Germinal center (tissue), 1 donor: ENCODE data around the gene DUOXA2.
"Not testable (repeated sequence)": the region's sequence is repeated elsewhere in the genome, so short reads cannot be mapped to it uniquely, and the experiment has no call there.

ENCODE experiments used
- DNase-seq: peaks from one replicate; pipeline ENCODE4 v3.0.0; 2012; ENCODE audit warnings: mixed read lengths, low spot score

Gene DUOXA2

DNA sequence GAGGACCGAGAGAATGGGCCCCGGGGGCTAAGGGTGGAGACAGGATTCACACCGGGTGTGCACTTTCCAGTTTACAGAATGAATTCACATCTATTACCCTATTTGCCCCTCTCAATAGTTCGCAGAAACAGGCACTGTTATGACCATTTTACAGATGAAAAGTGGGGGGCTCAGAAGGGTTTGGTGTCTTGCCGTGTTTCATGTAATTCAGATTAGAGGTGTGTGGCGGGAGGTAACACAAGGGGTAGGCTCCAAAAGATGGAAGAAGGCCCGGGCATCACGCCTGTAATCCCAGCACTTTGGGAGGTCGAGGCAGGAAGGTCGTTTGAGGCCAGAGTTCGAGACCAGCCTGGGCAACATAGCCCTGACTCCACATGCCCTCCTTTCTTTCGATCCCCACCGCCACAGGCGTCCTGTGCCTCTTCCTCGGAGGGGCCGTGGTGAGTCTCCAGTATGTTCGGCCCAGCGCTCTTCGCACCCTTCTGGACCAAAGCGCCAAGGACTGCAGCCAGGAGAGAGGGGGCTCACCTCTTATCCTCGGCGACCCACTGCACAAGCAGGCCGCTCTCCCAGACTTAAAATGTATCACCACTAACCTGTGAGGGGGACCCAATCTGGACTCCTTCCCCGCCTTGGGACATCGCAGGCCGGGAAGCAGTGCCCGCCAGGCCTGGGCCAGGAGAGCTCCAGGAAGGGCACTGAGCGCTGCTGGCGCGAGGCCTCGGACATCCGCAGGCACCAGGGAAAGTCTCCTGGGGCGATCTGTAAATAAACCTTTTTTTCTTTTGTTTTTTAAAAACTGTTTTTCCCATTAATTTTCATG is 3.4 kb downstream of the DUOXA2 start:
- no peak for DNase-seq

DNA sequence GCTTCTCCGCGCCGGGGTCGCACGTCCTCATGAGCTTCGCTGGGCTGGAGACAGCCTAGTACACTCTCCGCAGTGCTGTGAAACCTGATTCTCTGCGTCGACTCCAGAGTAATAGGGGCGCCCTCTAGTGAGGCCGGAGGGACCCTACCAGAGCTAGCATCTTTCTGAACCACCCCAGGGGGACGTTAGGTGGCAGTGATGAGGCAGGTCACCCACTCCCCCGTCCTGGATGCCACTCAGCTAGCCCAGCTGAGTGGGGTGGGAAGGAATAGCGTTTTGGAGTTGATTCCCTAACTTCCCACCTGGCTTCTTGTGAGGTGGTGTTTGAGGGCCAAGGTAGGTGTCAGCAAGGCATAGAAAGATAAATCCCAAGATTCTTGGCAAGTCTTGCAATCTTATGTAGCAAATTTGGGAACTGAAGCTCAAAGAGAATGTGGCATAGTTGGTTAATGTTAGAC is 4.0 kb downstream of the DUOXA2 start:
- DNase-seq, result peak; percentile 92

DNA sequence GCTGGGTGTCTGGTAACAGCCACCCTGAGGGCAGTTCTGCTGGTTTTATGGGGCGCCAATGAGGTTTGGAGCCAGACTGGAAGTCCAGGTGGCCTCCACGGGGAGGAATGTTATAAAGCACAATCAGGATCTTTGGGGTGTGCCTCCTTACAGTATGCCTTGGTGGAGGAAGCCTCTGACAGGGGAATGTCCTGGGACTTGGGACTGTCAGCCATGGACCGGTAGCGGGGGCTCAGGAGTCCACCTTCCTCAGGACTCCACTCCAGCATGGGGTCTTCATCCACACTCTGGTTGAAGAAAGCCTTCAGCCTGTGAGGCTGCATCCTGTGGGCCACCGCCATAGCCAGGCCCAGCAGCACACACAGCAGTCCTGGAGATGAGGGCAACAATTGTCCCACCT is 4.9 kb downstream of the DUOXA2 start:
- DNase-seq, result no peak

DNA sequence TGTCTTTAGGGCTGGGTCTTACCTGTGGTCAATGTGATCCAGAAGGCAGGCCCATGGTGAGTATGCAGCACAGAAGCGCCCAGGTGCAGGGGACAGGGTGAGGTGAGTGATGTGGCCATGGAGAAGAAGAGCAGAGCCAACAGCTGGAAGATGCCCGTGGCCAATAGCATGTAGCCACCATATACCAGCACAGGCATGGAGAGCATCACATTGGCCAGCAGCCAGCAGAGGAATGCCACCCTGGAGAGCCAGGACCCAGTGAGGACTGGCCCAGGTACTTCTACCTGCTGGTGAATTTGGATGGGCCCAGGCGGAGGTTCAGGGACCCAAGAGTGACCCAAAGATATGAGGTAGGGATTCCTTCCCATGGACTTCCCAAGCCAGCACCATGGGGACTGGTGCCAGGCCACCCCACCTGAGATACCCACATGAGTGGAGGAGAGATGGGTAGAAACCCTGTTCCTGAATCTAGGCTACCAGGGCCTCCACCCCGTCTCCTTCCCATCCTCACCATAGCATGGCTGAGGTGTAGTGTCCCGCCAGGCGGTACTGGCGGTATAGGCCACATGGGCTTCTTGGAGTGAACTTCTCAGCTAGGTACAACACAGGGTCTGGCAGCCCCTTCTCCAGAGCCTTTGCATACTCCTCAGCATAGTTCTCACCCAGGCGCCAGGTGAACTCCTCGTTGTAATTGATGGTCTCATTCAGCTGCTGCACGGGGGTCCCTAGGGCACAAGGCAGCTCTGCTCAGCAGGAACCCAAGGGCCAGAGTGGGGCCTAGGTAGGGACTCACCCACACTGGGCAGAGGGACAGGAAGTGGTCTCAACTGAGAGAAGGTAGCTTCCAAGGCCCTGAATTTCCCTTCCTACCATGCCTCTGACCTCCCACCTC is 6.2 kb downstream of the DUOXA2 start:
- no peak for DNase-seq

DNA sequence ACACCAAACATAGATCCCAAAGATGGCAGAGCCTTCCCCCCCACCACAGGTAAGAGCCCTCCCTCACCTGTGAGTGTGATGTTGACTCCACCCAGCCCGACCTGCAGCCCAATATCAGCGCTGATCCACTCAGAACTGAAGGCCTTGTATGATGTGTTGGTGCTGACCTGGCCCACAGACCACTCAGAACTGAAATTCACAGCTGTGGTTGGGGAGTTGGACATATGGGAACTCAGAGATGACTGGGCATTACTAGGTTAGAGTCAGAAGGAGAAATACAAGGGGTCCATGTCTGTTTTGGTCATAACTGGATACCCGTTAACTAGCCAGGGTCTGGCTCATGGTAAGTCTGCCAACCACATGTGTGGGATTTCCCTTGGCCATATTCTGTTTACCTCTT is 6.9 kb downstream of the DUOXA2 start:
- DNase-seq, result no peak

DNA sequence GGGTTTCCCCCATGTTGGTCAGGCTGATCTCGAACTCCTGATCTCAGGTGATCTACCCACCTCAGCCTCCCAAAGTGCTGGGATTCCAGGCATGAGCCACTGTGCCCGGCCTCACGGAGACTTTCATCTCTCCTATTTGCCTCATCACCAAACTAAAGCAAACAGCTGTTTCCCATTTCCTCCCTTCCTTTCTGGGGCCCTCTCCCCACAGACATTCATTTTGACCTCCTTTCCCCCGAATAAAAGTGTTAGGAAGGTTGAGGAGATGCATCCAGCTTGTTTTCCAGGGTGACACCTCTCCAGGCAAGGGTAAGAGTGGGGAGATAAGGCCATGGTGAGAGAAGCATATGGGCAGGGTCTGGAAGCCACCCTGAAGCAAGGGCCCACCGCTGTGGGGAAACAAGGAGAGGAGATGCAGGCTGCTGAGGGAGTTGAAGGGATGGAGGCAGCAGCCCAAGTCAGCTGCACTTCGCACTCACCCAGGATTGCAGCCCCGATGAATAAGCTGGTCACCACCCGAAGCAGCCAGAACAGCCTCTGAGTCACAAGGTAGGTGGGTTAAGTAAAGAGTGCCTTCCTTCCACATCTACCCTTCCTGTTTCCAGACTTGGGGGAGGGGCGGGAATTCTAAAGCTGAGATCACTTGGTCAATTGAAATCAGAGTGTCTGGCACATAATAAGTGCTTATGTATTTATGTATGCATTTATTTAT is 7.7 kb downstream of the DUOXA2 start:
- DNase-seq, result no peak

DNA sequence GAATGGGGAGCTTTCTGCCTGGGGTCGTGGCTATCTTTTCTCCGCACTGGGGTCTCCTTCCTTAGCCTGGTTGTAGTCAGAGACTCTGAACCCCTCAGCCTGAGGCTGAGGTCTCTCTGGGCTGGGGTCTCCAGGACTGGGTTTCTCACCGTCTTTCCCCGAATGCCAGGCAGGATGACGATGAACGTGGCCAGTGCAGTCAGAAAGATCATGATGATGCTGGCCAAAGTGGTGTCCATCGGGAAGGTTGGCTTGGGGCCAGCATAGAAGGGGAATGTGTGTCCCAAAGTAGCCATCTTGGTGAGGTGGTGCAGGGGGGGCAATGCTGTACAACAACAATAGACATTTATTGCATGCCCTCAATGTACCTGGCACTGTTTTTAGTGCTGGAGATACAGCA is 8.6 kb downstream of the DUOXA2 start:
- no peak for DNase-seq

DNA sequence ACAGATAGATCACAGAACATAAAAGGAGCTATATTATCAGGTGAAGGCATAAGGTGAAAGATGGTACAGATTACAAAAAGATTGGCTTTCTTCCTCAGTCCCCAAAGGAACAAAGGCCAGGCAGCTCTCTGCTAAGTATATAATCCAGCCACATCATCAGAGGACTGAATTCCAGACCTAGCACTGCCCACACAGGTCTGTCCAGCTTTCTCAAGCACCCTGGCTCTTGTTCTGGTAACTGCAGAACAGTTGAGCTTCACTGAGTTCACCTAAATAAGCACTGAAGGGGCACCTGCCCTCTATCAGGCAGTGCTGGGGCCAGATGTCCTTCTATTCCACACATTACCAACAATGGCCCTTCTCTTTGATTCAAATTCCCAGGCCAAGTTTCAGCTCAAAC is 9.3 kb downstream of the DUOXA2 start:
- DNase-seq, result no peak

DNA sequence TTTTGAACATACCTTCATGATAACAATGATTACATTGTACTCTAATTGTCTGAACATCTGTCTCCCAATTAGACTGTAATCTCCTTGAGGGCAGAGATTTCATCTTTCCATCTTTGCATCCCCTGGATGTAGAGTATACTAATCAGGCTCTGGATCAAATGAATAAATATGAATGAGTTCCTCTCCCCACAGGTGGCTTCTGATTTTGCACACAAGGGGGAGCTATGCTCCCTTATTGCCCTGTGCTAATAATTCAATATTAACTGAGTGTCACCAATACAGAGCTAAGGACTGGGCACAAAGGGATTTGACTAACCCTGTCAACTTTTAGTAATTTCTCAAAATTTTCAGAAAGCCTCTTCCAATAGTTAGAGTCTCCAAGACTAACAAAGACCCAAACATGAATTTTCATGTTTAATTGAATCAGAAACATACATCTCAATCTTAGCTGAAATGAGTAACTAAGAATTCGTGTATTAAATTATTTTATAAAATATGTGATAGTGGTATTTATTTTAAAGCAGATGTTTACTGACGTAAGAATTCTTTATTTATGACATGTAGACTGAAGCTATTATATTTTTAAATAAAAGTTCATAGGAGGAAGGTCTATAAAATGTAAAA is 12.5 kb downstream of the DUOXA2 start:
- no peak for DNase-seq

DNA sequence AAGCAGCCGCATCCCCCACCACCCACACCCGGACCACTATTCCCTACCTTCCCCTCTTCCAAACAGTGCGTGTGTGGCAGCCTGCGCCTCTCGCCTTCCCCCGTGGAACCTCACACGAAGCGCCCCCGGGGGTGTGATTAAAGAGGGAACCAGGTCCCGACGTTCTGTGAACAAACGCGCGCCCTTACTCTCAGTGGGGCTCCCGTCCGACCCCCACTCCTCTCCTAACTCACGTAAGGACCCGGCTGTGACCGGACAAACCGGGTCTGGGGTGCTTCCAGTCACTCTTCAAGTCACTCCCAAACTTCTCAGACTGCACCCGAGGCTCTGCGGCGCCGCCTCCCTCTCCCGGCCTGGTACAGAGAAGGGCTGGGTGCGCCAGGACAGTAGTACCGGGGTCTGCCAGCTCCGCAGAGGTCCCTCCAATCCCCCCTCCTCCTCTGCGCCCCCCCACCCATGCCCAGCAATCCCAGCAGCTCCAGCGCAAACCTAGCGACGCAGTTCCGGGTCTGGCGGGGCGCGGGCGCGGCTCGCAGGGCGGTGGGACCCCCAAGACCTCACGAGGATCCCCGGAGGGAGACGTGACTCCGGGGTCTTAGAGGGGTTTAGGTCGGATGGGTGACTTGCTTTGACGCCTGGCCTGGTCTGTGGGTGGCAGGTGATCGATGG is 15.0 kb downstream of the DUOXA2 start:
- DNase-seq, result no peak

DNA sequence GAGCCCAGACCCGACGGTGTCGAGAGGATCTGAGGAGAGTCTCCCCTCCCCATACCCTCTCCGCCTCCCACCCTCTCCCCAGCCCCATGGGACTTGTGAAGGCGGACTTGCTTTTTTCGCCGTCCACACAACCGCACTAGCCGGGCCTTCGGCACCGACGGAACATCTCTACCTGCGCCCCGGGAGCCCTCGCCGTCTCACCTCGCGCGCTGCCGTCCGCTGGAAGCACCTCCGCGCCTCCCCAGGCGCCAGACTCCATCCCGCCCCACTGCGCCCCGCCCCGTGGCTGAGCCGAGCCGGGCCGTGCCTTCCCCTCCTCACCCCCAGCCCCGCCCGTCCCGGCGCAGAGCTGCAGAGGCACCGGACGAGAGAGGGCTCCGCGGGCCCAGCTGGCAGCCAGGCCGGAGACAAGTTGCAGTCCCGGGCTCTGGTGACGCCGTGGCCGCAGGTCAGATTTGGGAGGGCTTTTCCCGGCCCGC is 15.6 kb downstream of the DUOXA2 start, which contains the start of the genes DUOX1 and DUOXA1:
TSS of gene DUOX1 (plus strand) at position 344 of the 479 bp plus-strand sequence. CDS start 1,973 bp downstream, outside the sequence.
TSS of gene DUOXA1 (minus strand) at position 229 of the 479 bp plus-strand sequence. CDS start 6,865 bp downstream, outside the sequence.
- peak; percentile 51 for DNase-seq

DNA sequence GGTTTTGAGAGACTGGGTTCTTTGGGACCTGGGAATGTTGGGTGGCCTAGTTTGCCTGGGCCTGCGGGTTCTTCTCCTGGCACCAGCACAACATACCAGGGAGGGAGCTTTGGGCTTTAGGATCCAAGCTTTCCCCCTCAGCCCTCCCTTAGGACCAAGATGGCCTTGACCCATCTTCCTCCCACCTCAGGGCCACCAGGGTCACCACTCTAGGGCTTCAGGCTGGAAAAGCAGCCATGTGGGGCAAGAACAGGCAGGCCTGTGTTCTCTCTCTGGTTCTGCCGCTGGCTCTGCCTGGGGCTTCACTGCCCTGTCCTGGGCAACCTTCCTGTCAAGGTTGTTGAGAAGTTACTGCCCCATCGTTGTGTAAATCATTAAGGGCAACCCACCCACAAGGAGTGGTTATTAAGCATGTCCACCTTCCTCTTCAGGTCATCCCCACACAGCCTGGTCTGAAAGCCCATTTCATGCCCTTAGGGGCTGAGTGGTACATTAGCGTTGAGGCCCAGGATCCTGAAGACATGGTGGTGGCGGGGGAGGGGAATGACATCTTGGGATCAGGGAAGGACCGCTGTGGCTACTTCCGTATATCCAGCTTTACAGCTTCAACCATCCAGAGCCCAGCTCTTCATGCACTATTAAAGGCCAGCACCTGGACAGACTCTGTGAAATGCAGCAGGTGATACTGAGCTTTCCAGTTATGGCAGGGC is 16.3 kb downstream of the DUOXA2 start:
- no peak for DNase-seq

DNA sequence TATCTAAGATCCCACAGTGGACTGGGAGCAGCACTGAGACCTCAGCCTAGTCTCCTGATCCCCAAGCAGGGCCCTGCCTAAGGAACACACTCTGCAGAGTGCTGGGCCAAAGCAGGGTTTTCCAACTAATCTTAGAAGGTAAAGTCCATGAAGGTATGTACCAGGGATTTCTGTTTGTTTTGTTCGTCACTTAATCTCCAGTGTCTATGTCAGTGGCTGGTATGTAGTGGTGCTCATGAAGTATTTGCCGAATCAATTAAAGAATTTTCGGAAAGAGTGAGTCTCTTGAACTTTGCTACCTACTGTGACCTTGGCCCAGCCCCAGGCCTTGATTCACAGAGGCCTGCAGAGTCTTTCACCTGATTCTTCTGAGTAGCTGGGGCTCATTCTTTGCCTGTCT is 17.4 kb downstream of the DUOXA2 start:
- DNase-seq, result no peak

DNA sequence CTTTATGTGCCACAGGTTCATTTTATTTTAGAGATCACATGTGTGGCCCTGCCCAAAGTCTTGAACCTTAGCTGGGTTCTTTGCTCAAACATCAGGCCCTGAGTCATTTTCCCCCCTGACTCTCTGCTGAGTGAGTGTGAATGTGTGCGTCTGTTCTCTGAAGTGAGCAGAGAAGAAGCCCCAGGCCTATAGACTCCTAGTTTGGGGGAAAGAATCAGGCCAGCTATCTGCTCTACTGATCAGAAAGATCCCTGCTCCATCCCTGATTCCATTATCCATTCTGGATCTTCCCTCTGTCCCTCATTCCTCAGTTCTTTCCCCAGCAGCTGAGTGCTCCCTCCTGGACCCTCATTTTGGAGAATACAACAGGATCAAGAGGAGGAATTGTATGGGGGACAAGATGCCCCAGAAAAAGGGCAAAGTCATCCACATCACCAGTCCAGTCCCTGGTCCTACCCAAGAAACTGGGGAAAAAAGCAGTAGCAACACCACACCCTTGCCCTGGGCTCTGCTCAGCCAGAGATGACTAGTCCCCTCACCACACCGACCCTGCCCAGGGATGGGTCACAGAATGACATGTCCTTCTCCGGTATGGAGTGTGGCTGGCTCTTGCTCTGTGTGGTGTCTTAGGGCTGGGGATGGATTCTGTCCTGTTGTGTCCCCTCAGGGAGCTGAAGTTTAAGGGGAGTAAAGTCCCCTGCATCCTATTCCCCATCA is 18.9 kb downstream of the DUOXA2 start:
- no peak for DNase-seq

DNA sequence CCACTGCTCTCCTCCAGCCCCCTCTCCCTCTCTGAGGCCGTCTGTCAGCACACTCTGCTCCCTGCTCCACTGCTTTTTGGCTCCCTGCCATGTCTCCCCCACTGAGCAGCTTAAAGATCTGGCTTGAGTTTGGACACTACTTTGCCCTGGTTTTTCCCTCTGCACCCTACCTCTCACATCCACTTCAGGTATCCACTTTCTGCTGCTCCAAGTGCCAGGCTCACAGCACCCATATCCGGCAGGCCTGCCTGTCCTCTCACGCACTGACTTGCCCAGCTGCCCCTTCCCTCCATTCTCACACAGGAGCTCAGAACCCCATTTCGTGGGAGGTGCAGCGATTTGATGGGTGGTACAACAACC is 19.4 kb downstream of the DUOXA2 start:
- DNase-seq, result no peak

DNA sequence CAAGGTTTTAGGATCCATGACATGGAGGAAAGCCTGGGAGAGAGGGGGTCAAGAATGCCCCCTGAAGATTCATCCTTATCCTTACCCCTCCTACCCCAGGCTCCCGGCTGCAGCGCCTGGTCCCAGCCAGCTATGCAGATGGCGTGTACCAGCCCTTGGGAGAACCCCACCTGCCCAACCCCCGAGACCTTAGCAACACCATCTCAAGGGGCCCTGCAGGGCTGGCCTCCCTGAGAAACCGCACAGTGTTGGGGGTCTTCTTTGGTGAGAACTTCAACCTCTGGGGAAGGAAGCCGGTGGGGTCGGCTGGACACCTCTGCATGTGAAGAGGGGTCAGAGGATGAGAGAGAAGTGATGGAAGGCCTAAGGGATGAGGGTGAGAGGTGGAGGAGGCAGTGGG is 19.9 kb downstream of the DUOXA2 start:
- no peak for DNase-seq

DNA sequence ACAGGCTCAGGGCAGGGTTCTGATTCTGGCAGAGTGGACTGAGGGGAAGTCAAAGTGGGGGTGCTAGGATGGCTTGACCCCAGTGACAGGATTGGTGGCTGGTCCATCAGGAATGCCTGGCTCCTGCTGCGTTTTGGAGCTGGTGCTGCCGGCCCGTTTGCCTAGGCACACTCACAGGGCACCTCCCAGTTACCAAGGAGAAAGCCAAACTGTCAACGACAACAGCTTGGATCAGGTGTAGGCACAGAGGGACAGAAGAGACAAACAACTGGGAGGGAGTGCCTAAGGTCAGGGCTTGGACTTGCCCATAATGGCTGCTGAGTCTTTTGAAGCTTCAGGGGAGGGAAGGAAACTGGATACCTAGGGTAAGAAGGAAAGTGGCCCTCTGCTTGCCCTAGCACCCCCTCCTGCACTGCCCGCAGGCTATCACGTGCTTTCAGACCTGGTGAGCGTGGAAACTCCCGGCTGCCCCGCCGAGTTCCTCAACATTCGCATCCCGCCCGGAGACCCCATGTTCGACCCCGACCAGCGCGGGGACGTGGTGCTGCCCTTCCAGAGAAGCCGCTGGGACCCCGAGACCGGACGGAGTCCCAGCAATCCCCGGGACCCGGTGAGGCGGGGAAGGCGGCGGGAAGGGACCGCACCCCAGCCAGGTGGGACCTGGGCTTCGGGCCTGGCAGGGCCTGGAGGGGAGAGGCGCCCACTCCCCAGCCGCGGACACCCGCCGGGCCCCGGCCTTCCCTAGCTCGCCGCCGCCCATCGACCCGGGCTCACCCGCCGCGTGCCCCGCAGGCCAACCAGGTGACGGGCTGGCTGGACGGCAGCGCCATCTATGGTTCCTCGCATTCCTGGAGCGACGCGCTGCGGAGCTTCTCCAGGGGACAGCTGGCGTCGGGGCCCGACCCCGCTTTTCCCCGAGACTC is 20.8 kb downstream of the DUOXA2 start:
- no peak for DNase-seq

DNA sequence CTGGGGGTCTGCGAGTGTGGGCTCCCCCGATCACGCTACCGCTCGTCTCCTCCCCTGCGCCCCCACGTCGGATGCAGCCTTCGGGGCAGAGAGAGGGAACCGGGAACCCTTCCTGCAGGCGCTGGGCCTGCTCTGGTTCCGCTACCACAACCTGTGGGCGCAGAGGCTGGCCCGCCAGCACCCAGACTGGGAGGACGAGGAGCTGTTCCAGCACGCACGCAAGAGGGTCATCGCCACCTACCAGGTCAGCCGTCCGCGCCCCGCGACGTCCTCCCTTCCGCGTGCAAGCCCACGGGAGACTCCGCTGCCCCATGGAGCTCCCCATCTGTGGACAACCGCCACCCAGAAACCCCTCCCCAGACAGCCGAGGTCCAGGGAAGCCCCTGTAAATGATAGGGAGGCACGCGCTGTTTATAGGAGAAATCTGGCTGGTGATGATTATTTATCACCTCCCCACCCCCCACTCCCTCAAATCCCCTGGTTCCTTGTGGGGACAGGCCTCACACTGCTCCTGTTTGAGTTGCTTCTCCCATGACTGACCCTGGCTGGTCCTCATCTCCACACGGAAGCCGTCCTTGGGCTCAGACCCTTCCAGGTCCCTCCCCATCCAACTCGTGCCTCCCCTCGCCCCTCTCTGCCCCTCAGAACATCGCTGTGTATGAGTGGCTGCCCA is 21.7 kb downstream of the DUOXA2 start:
- not testable (repeated sequence) for DNase-seq
